Measurements from ENCODE around the gene ERVH48-1.

ERVH48-1 gene

GRCh38 chr21:42873096-42873495, 52.3 kb downstream of the ERVH48-1 start:
- TF ChIP-seq CTCF (IDR thresholded peaks at IDR 0.05): no peak

GRCh38 chr21:42868196-42868595, 57.2 kb downstream of the ERVH48-1 start:
- no peak for TF ChIP-seq CTCF (IDR thresholded peaks at IDR 0.05)
